Trophoblast cell (in vitro differentiated cells and primary cell): ENCODE results near the gene USH2A.

ENCODE experiments used
- DNase-seq, 2 donors: peaks; one replicate each; pipeline ENCODE4 v3.0.0-alpha.2; 2016
- H2AFZ ChIP-seq: 2 replicates; pipeline ENCODE4 v1.6.1; 2013; ENCODE audit warnings: low read length, moderate library complexity, mild to moderate bottlenecking; ENCODE audit not compliant: insufficient read depth, poor library complexity
- H2AK5ac ChIP-seq: 2 replicates; pipeline ENCODE4 v1.6.1; 2013; ENCODE audit warnings: mild to moderate bottlenecking, low read length
- H2BK120ac ChIP-seq: 2 replicates; pipeline ENCODE4 v1.6.1; 2013; ENCODE audit warnings: low read length, mild to moderate bottlenecking, moderate library complexity; ENCODE audit not compliant: insufficient read depth, poor library complexity
- H2BK12ac ChIP-seq: 2 replicates; pipeline ENCODE4 v1.6.1; 2013; ENCODE audit warnings: mild to moderate bottlenecking, low read length, moderate library complexity
- H2BK5ac ChIP-seq: 2 replicates; pipeline ENCODE4 v1.6.1; 2013; ENCODE audit warnings: low read length, low read depth, moderate library complexity, mild to moderate bottlenecking; ENCODE audit not compliant: poor library complexity
- H3K14ac ChIP-seq: 2 replicates; pipeline ENCODE4 v1.6.1; 2013; ENCODE audit warnings: mild to moderate bottlenecking, low read length
- H3K18ac ChIP-seq: 2 replicates; pipeline ENCODE4 v1.6.1; 2013; ENCODE audit warnings: mild to moderate bottlenecking, low read length
- H3K23ac ChIP-seq: 2 replicates; pipeline ENCODE4 v1.6.1; 2013; ENCODE audit warnings: low read length
- H3K27ac ChIP-seq: 2 replicates; pipeline ENCODE4 v1.5.1; 2013; ENCODE audit warnings: low read depth, mild to moderate bottlenecking, inconsistent platforms, low read length, moderate library complexity
- H3K27me3 ChIP-seq: 2 replicates; pipeline ENCODE4 v1.6.1; 2013; ENCODE audit warnings: inconsistent platforms, mild to moderate bottlenecking, low read length, moderate library complexity; ENCODE audit not compliant: insufficient read depth
- H3K36me3 ChIP-seq, 2 experiments: 1 replicate in 1 of 2; 2 replicates in 1 of 2; pipeline ENCODE4 v1.6.1; 2013; ENCODE audit warnings: low read length in 2 of 2, mild to moderate bottlenecking in 2 of 2, moderate library complexity in 1 of 2; ENCODE audit not compliant: insufficient read depth in 2 of 2, control insufficient read depth in 1 of 2
- H3K4ac ChIP-seq: 2 replicates; pipeline ENCODE4 v1.6.1; 2013; ENCODE audit warnings: low read depth, mild to moderate bottlenecking, low read length, moderate library complexity
- H3K4me1 ChIP-seq, 2 experiments: 1 replicate in 1 of 2; 2 replicates in 1 of 2; pipeline ENCODE4 v1.6.1; 2013; ENCODE audit warnings: low read length in 2 of 2, mild to moderate bottlenecking in 2 of 2, moderate library complexity in 1 of 2; ENCODE audit not compliant: insufficient read depth in 2 of 2, control insufficient read depth in 1 of 2
- H3K4me2 ChIP-seq: 2 replicates; pipeline ENCODE4 v1.6.1; 2013; ENCODE audit warnings: inconsistent platforms, mild to moderate bottlenecking, low read length, moderate library complexity
- H3K4me3 ChIP-seq: 2 replicates; pipeline ENCODE4 v1.5.1; 2013; ENCODE audit warnings: mild to moderate bottlenecking, low read depth, low read length, inconsistent platforms
- H3K79me1 ChIP-seq: one replicate; pipeline ENCODE4 v1.6.1; 2013; ENCODE audit warnings: low read length
- H3K79me2 ChIP-seq: 2 replicates; pipeline ENCODE4 v1.6.1; 2013; ENCODE audit warnings: low read length, mild to moderate bottlenecking; ENCODE audit not compliant: control insufficient read depth, insufficient read depth, poor library complexity
- H3K9ac ChIP-seq: 2 replicates; pipeline ENCODE4 v1.6.1; 2013; ENCODE audit warnings: mild to moderate bottlenecking, low read length
- H3K9me3 ChIP-seq: 2 replicates; pipeline ENCODE4 v1.6.1; 2013; ENCODE audit warnings: low read depth, mild to moderate bottlenecking, control low read depth, inconsistent platforms, low read length; ENCODE audit not compliant: insufficient read depth
- H4K12ac ChIP-seq: 2 replicates; pipeline ENCODE4 v1.6.1; 2013; ENCODE audit warnings: low read depth, mild to moderate bottlenecking, low read length, moderate library complexity
- H4K8ac ChIP-seq: 2 replicates; pipeline ENCODE4 v1.6.1; 2013; ENCODE audit warnings: low read depth, mild to moderate bottlenecking, low read length, moderate library complexity
- H4K91ac ChIP-seq: one replicate; pipeline ENCODE4 v1.6.1; 2013; ENCODE audit warnings: low read depth, mild to moderate bottlenecking, low read length, moderate library complexity
- WGBS: extraction: QIAGEN DNeasy Blood & Tissue Kit; methylation state at CpG from one replicate; pipeline ENCODE4 v1.1.7; 2013; ENCODE audit warnings: missing lambda C conversion rate; ENCODE audit not compliant: insufficient read length, insufficient coverage; ENCODE audit errors: extremely low coverage; 5-methylcytosine and 5-hydroxymethylcytosine counted together

USH2A gene

DNA sequence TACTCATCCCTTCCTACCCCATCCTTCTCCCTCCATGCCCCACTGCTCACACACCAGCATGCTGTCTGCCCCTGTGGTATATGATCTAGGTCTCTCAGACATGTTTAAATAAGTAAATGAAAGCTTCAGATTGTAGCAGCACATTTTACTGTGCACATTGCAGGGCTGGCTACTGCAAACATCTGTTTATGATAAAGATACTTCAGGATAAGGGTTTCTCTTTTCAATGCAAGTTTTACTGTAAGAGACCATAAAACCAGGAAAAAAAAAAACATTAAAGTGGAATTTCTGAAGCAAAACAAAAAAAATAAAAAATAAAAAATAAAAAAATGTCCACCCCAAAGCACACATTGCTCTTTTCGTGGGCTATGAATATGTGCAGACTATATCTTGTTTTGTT, 184.4 kb downstream of the USH2A start:
- H3K9me3 ChIP-seq = no peaks in the 10 kb centered on the region
- DNase-seq = no peak
- H3K4me3 ChIP-seq = no peak overlapping the region
- H3K4me1 ChIP-seq = no peaks in the 10 kb centered on the region
- H3K36me3 ChIP-seq = no peaks in the 10 kb centered on the region
- no CpG with 5 or more reads among the region's 1 CpG for WGBS
- H3K79me1 ChIP-seq = no peaks in the 10 kb centered on the region
- no peak overlapping the region for H2BK120ac ChIP-seq
- no peak overlapping the region for H4K8ac ChIP-seq
- H4K12ac ChIP-seq = no peak overlapping the region
- no peak overlapping the region for H2AK5ac ChIP-seq
- no peak overlapping the region for H2AFZ ChIP-seq
- no peak overlapping the region for H3K14ac ChIP-seq
- H3K4me2 ChIP-seq = no peak overlapping the region
- H3K79me2 ChIP-seq = no peaks in the 10 kb centered on the region
- H3K27ac ChIP-seq = no peak overlapping the region
- H3K9ac ChIP-seq = no peak overlapping the region
- H2BK12ac ChIP-seq = no peak overlapping the region
- no peak overlapping the region for H3K18ac ChIP-seq
- no peak overlapping the region for H3K23ac ChIP-seq
- H3K27me3 ChIP-seq = no peaks in the 10 kb centered on the region
- no peak overlapping the region for H3K4ac ChIP-seq
- no peak overlapping the region for H4K91ac ChIP-seq
- H2BK5ac ChIP-seq = no peak overlapping the region

DNA sequence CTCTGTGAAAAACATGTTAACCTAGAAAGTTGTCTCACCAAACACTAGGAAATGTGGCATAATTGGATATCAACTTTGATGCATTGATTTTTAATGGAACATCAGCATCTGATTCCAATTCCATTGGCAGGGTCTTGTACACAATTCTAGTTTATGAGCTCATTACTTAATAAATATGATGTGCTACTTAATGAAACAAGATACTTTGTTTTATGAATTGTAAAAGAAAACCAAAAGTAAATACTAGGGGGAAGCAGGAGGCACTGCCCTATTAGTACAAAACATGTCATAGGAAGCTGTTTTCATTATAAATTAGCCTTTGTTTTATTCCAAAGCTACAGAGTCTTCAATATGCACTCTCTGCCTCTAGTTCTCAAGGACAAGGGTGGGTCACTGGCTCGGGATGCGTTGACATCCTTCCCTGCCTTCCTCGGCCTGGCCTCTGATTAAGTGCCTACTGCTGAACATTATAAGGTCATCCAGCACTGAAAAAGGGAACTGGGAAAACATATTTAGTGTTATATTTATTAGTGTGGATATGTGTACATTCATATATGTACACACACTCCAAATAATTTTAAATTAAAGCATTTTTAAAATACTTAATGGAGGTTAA, 185.2 kb downstream of the USH2A start:
- H3K4me1 ChIP-seq = no peaks in the 10 kb centered on the region
- no peak overlapping the region for H2BK5ac ChIP-seq
- WGBS = no CpG with 5 or more reads among the region's 3 CpGs
- no peak overlapping the region for H4K91ac ChIP-seq
- H3K27ac ChIP-seq = no peak overlapping the region
- H2AFZ ChIP-seq = no peak overlapping the region
- no peak overlapping the region for H3K4ac ChIP-seq
- no peak for DNase-seq
- H4K12ac ChIP-seq = no peak overlapping the region
- no peaks in the 10 kb centered on the region for H3K79me2 ChIP-seq
- no peak overlapping the region for H3K9ac ChIP-seq
- H3K9me3 ChIP-seq = no peaks in the 10 kb centered on the region
- no peak overlapping the region for H2BK120ac ChIP-seq
- H4K8ac ChIP-seq = no peak overlapping the region
- H3K14ac ChIP-seq = no peak overlapping the region
- no peaks in the 10 kb centered on the region for H3K36me3 ChIP-seq
- H3K23ac ChIP-seq = no peak overlapping the region
- no peak overlapping the region for H2BK12ac ChIP-seq
- no peak overlapping the region for H3K4me3 ChIP-seq
- no peak overlapping the region for H3K4me2 ChIP-seq
- no peaks in the 10 kb centered on the region for H3K27me3 ChIP-seq
- no peak overlapping the region for H2AK5ac ChIP-seq
- H3K18ac ChIP-seq = no peak overlapping the region
- H3K79me1 ChIP-seq = no peaks in the 10 kb centered on the region

DNA sequence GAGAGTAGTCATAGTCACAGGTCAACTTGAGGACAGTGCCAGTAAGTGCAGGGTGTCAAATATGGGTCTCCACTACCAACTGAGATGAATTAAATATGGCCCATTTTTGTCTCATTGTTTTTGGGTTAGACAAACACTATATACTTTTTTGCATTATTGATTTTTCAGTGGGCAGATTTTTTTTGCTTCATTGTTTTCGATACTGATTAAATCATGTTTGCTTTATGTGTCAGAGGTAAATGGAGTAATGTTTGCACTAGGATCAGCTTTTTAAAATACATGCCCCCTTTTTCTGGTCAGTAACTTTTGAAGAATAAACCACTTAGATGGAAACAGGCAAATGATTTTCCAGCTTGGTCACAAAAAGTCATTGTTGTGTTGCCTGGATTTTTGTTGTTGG, 199.0 kb downstream of the USH2A start:
- Histone ChIP-seq H3K4me1 (no peaks in the 10 kb centered on the region), H3K36me3 (no peaks in the 10 kb centered on the region), H3K9me3 (no peaks in the 10 kb centered on the region), H3K4me3 (no peak overlapping the region), H4K12ac (no peak overlapping the region), H3K79me2 (no peaks in the 10 kb centered on the region), H2AK5ac (no peak overlapping the region), H3K18ac (no peak overlapping the region), H3K79me1 (no peaks in the 10 kb centered on the region), H3K4ac (no peak overlapping the region), H2BK5ac (no peak overlapping the region), H2AFZ (no peak overlapping the region), H3K14ac (no peak overlapping the region), H3K4me2 (no peak overlapping the region), H4K8ac (no peak overlapping the region), H4K91ac (no peak overlapping the region), H3K27me3 (no peaks in the 10 kb centered on the region), H2BK120ac (no peak overlapping the region), H3K9ac (no peak overlapping the region), H2BK12ac (no peak overlapping the region), H3K23ac (no peak overlapping the region), H3K27ac (no peak overlapping the region)
- DNase-seq = no peak
- WGBS = no CpG with 5 or more reads among the region's 1 CpG

DNA sequence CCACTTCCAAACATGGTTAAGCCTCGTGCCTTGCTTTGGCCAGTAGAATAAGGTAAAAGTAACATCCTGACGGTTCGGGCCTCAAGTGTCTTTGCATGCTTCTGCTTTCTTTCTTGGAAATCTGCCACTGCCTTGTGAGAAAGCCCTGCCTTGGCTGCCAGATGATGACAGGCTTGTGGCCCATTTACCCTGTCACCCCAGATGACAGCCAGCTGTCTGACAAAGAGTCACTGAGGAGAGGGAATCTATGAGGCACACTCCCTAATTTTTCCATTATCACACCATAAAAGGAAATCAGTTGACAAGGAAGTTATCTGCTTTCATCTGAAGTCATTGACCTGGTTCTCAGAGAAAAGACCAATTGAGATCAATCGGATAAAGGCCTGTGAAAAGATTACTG, 199.8 kb downstream of the USH2A start:
- H2AK5ac ChIP-seq = no peak overlapping the region
- no peak overlapping the region for H2AFZ ChIP-seq
- no CpG with 5 or more reads among the region's 4 CpGs for WGBS
- no peak overlapping the region for H2BK120ac ChIP-seq
- H2BK12ac ChIP-seq = no peak overlapping the region
- no peak overlapping the region for H4K12ac ChIP-seq
- no peak overlapping the region for H3K9ac ChIP-seq
- no peak overlapping the region for H3K4me3 ChIP-seq
- no peak overlapping the region for H2BK5ac ChIP-seq
- no peaks in the 10 kb centered on the region for H3K79me2 ChIP-seq
- H3K4me2 ChIP-seq = no peak overlapping the region
- H3K79me1 ChIP-seq = no peaks in the 10 kb centered on the region
- no peaks in the 10 kb centered on the region for H3K27me3 ChIP-seq
- H4K8ac ChIP-seq = no peak overlapping the region
- H3K27ac ChIP-seq = no peak overlapping the region
- H3K9me3 ChIP-seq = no peaks in the 10 kb centered on the region
- H3K4ac ChIP-seq = no peak overlapping the region
- H3K4me1 ChIP-seq = no peaks in the 10 kb centered on the region
- H4K91ac ChIP-seq = no peak overlapping the region
- DNase-seq = no peak
- no peak overlapping the region for H3K18ac ChIP-seq
- H3K14ac ChIP-seq = no peak overlapping the region
- H3K23ac ChIP-seq = no peak overlapping the region
- H3K36me3 ChIP-seq = no peaks in the 10 kb centered on the region
